Right atrium auricular region (tissue), 2 donors: Measurements from ENCODE around the gene RHOV. TPM values are rescaled to one million over a fixed set of nuclear protein-coding genes. Genes with fewer than 3 reads are reported as not detected.

Experiments used
- DNase-seq: peaks from one replicate; pipeline ENCODE4 v3.0.0-alpha.2; 2019; ENCODE audit warnings: low spot score
- H3K27ac ChIP-seq, 2 donors: fragments of 200-600 bp; sonication (generic); 1 replicate in 1 of 2; 2 replicates in 1 of 2; pipeline ENCODE4 v1.5.1; 2016 to 2019
- H3K27me3 ChIP-seq, 2 donors: fragments of 200-600 bp; sonication (generic); one replicate each; pipeline versions ENCODE4 v1.5.1 to v1.6.0; 2017 to 2019
- H3K36me3 ChIP-seq: fragments of 200-600 bp; sonication (generic); one replicate; pipeline ENCODE4 v1.5.1; 2016
- H3K4me1 ChIP-seq, 2 donors: fragments of 200-600 bp; sonication (generic); one replicate each; pipeline versions ENCODE4 v1.5.1 to v1.6.0; 2017 to 2019
- H3K4me3 ChIP-seq, 2 donors: fragments of 200-600 bp; sonication (generic); 1 replicate in 1 of 2; 2 replicates in 1 of 2; pipeline ENCODE4 v1.5.1; 2017 to 2019; ENCODE audit warnings: mild to moderate bottlenecking in 1 of 2, moderate library complexity in 1 of 2
- H3K9me3 ChIP-seq, 2 donors: fragments of 200-600 bp; sonication (generic); one replicate each; pipeline ENCODE4 v1.5.1; 2019
- CTCF ChIP-seq, 2 donors: fragments of 200-600 bp; sonication (generic); IDR thresholded peaks; one replicate each; pipeline ENCODE4 v1.5.1; 2019; ENCODE audit warnings: antibody characterized with exemption in 2 of 2
- total RNA-seq, 2 donors: library from RNA; depleted of rRNA; stranded (reverse); fragments of >200 nt; gene quantifications; one replicate each; pipeline ENCODE4 v1.1.0, GENCODE V29; 2016

Gene RHOV
- total RNA-seq, 2 donors from 2014 or later: not detected

- no peak for DNase-seq
- no peaks in the 10 kb centered on the region for H3K4me1 ChIP-seq
- TF ChIP-seq CTCF (IDR thresholded peaks at IDR 0.05): no peak
- H3K4me3 ChIP-seq: no peak overlapping the region
- no peak overlapping the region for H3K27ac ChIP-seq
- H3K9me3 ChIP-seq: no peaks in the 10 kb centered on the region
- H3K27me3 ChIP-seq: no peaks in the 10 kb centered on the region
- H3K36me3 ChIP-seq: no peaks in the 10 kb centered on the region
These were observed 47.5 kb downstream of the RHOV start for GRCh38 chr15:40826423-40827075.

GRCh38 chr15:40825661-40826422 lies 48.2 kb downstream of the RHOV start:
- Histone ChIP-seq H3K4me3 (no peak overlapping the region), H3K27me3 (no peaks in the 10 kb centered on the region), H3K9me3 (no peaks in the 10 kb centered on the region), H3K27ac (no peak overlapping the region), H3K4me1 (no peaks in the 10 kb centered on the region), H3K36me3 (no peaks in the 10 kb centered on the region)
- TF ChIP-seq CTCF (IDR thresholded peaks at IDR 0.05): no peak
- DNase-seq: no peak

- Histone ChIP-seq H3K4me3 (no peak overlapping the region), H3K27me3 (no peaks in the 10 kb centered on the region), H3K36me3 (no peaks in the 10 kb centered on the region), H3K27ac (no peak overlapping the region), H3K4me1 (no peaks in the 10 kb centered on the region), H3K9me3 (no peaks in the 10 kb centered on the region)
- DNase-seq: no peak
- TF ChIP-seq CTCF (IDR thresholded peaks at IDR 0.05): no peak
These were observed 50.3 kb downstream of the RHOV start for GRCh38 chr15:40823572-40824343.

Other genes starting within 250 kb of the RHOV start
- gene RAD51, start 179.1 kb downstream of the RHOV start, total RNA-seq: under 1 TPM in 1 of 2 donors, not detected in 1; 0.30 TPM
- 10 to 100 TPM; 12.4 to 14.4 TPM for gene RMDN3, start 119.0 kb downstream of the RHOV start, total RNA-seq
- 10 to 100 TPM in 1 of 2 donors, 1 to 10 TPM in 1; 9.7 to 33.8 TPM for gene GCHFR, start 110.2 kb downstream of the RHOV start, total RNA-seq
- under 1 TPM in 1 of 2 donors, not detected in 1; 0.83 TPM for gene C15orf62, start 104.3 kb downstream of the RHOV start, total RNA-seq
- 10 to 100 TPM; 10.1 to 14.8 TPM for gene ZFYVE19, start 67.1 kb downstream of the RHOV start, total RNA-seq
- gene DNAJC17, start 66.8 kb downstream of the RHOV start, total RNA-seq: 10 to 100 TPM; 11.6 to 15.7 TPM
- not detected for gene PPP1R14D, start 45.5 kb downstream of the RHOV start, total RNA-seq
- 10 to 100 TPM in 1 of 2 donors, 1 to 10 TPM in 1; 6.5 to 13.0 TPM for gene SPINT1, start 30.2 kb downstream of the RHOV start, total RNA-seq
- 10 to 100 TPM; 18.1 to 26.1 TPM for gene VPS18, start 20.2 kb upstream of the RHOV start, total RNA-seq
- gene DLL4, start 55.1 kb upstream of the RHOV start, total RNA-seq: 1 to 10 TPM; 7.5 to 9.8 TPM
- 10 to 100 TPM; 11.9 to 36.1 TPM for gene CHAC1, start 79.2 kb upstream of the RHOV start, total RNA-seq
- gene INO80, start 242.0 kb upstream of the RHOV start, total RNA-seq: 10 to 100 TPM in 1 of 2 donors, 1 to 10 TPM in 1; 9.4 to 16.4 TPM